HG02798 (cell line): ENCODE measurements around the gene HOXA11.

Source experiments
- ATAC-seq: cut with Tn5 transposase; IDR thresholded peaks from one replicate; pipeline ENCODE4 v1.9.1; 2021; ENCODE audit warnings: mild to moderate bottlenecking; ENCODE audit not compliant: unreplicated experiment, poor library complexity

The HOXA11 gene

GRCh38 chr7:27171637-27172314, 13.3 kb downstream of the HOXA11 start:
- ATAC-seq = no peak

DNA sequence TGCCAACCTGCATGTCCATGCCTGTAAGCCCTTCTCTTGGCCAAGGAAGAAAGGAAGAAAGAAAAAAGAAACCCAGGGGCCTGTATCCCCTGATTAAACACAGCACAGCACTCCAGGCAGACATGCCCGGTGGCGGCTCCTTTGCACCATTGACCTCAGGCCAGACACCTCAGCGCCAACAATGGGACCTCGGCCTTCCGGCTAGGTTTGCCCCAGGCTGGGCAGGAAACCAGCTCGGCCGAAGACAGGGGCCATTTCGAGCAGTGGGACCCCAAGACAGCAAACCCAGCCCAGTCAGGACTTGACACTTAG, 13.8 kb downstream of the HOXA11 start:
- no peak for ATAC-seq

- ATAC-seq = no peak
Measured at GRCh38 chr7:27170426-27171324, 14.4 kb downstream of the HOXA11 start.

GRCh38 chr7:27169658-27170425, 15.2 kb downstream of the HOXA11 start:
- no peak for ATAC-seq

GRCh38 chr7:27168265-27168947, 16.6 kb downstream of the HOXA11 start:
- no peak for ATAC-seq

GRCh38 chr7:27167916-27168264, 17.1 kb downstream of the HOXA11 start:
- no peak for ATAC-seq

DNA sequence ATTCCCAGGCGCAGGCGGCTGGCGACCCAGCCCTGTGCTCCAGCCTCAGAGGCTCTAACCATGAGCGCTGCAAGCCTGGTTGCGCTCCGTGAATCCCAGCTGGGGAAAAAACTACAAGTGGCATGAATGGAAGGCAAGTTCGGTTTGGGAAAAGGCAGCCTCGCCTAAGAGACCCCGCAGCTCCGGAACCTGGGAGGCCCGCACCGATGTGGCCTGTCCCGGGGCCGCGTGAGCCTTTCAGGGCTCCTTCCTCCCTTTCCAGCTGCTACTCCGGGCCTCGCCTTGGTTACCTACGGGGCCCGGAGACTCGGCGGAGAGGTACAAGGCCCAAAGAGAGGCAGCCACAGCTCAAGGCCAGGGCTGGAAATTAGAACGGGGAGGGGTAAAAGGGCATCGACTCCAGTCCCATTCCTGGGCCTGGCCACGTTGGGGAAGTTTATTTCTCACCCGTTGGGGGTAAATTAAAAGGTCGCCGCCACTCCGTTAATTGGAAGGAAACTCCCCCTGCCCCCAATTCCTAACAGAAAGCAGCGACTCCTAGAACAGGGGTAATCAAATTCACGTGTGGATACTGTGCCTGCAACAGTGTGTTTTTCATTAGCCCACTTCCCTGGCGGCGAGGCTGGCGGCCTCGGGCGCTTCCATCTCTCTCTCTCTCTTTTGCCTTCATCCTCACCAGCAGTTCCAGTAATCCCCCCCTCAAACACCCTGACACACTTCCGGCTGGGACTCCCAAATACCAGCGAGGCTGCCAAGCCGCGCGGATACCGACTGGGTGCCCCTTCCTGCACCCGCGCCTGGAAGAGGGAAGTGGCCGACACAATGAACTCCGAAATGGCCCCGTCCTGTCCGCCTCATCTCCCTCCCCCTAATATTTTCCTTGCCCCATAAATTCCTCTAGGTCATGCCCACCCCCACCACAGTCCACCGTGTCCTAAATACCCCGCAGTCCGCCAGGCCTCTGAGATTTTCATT, 18.2 kb downstream of the HOXA11 start:
- no peak for ATAC-seq

DNA sequence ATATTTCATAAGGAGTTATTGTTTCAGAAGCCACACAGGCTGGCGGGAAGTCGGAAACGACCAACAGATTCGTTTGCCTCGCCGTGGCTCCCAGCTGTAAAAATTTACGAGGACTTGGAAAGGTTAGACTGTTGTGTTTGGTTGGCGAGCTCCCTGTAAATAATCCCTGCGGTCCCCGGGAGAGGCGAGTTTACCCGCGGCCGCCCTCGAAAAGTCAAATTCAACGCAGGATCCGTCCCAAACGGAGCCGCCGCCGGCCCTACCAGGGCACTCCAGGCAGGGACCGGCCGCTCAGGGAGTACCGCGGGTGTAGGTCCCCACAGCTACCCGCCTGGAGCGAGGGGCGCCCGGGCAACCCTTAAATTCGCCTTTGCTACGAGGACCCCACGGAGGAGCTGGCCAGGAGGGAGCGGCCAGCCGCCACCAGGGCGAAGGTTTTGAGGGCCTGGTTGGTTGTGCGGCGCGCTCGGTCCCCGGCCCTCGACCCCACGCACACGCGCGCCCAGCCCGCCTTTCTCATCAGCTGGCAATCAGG, 19.0 kb downstream of the HOXA11 start:
- no peak for ATAC-seq

DNA sequence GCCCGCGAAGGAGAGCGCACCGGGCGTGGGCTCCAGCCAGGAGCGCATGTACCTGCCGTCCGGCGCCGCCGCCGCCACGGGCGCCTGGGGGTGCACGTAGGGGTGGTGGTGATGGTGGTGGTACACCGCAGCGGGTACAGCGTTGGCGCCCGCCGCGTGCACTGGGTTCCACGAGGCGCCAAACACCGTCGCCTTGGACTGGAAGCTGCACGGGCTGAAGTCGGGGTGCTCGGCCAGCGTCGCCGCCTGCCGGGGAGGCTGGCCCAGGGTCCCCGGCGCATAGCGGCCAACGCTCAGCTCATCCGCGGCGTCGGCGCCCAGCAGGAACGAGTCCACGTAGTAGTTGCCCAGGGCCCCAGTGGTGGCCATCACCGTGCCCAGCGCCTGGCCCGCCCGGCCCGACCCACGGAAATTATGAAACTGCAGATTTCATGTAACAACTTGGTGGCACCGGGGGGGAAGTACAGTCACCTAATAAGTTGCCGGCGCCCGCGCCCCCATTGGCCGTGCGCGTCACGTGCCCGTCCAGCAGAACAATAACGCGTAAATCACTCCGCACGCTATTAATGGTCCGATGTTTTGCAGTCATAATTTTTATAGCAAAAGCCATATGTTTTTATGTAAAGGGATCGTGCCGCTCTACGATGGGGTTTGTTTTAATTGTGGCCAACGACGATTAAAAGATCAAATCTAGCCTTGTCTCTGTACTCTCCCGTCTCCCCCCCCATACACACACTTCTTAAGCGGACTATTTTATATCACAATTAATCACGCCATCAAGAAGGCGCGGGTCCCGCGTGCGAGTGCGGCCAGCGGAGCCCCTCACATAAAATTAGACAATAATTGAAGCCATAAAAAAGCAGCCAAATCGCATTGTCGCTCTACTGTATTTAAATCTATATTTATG, 19.7 kb downstream of the HOXA11 start, which contains the start of gene HOXA9:
HOXA9 (minus strand) TSS at position 449 of the 907 bp plus-strand sequence; CDS start at position 369, 80 bp downstream.
- ATAC-seq = no peak

DNA sequence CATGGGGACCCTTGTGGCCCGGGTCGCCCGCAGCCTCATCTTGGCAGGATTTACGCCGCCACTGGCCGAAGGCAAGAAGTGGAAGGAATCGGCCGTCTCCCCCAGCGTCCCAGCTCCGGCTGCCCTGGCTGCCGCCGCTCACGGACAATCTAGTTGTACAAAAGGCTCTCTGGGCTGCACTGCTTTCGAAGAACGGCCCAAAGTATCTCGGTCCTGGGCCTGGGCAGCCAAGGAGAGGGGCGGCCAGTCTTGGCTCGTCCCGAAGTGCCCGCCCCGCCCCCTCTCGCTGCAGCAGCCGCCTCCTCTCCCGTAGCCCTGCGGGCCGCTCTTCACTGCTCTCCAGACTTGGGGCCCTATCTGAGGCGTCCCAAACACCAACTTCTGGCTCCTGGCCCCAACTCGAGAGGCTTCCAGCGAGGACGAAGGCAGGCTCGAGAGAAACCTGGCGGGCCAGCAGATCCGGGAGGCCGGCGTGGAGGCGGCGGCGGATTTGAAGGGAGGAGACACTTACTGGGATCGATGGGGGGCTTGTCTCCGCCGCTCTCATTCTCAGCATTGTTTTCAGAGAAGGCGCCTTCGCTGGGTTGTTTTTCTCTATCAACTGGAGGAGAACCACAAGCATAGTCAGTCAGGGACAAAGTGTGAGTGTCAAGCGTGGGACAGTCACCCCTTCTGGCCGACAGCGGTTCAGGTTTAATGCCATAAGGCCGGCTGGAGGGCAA, 20.5 kb downstream of the HOXA11 start:
- ATAC-seq = no peak

- ATAC-seq = no peak
Measured at GRCh38 chr7:27164045-27164366, 21.0 kb downstream of the HOXA11 start.

DNA sequence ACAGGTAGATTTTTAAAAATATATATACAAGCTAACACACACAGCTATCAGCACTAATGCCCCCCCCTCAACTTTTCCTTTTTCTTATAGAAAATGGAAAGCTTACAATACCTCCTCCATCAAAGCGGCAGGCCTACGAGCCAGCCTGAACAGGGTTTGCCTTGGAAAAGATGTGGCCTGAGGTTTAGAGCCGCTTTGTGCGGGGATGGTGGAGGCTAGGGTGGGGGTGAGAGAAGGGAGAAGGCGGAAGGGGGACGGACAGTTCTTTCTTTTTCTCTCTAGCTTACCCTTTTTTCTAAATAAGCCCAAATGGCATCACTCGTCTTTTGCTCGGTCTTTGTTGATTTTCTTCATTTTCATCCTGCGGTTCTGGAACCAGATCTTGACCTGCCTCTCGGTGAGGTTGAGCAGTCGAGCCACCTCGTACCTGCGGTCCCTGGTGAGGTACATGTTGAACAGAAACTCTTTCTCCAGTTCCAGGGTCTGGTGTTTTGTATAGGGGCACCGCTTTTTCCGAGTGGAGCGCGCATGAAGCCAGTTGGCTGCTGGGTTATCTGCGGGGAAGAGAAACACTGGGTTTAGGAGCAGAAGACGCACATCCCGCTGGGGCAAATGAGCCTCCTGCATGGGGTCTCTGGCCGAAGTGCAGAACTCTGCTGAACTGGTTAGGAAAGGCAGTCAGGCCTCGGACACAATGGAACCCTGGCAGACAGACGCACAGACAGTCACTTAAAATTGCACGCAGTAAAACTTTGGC, 21.6 kb downstream of the HOXA11 start:
- no peak for ATAC-seq

- ATAC-seq = no peak
Measured at GRCh38 chr7:27162561-27163287, 22.3 kb downstream of the HOXA11 start.

- no peak for ATAC-seq
Measured at GRCh38 chr7:27161721-27162560, 23.1 kb downstream of the HOXA11 start.

GRCh38 chr7:27161214-27161720, 23.8 kb downstream of the HOXA11 start:
- ATAC-seq = no peak
